Pancreas (tissue), 10 donors: ENCODE results near the gene MKNK2. TPM values are rescaled to one million over a fixed set of nuclear protein-coding genes. Genes with fewer than 3 reads are reported as not detected.

ENCODE experiments used
- ATAC-seq, 4 donors: fragments of 200-7000 bp; cut with Tn5 transposase; one replicate each; pipeline versions ENCODE4 v1.8.0 to v1.9.1; 2020; ENCODE audit warnings: mild to moderate bottlenecking in 4 of 4, moderate library complexity in 4 of 4
- DNase-seq, 6 donors: peaks; one replicate each; pipeline ENCODE4 v3.0.0-alpha.2; 2020
- FAIRE-seq: peaks from 2 replicates; lab custom pipeline; 2012; peaks lifted over from hg19 to GRCh38; lab: Jason Lieb, UNC
- H3K27ac ChIP-seq, 4 donors: fragments of 200-600 bp; sonication (generic); 1 replicate in 3 of 4; 2 replicates in 1 of 4; pipeline versions ENCODE4 v1.5.0 to v1.8.0; 2020
- H3K27me3 ChIP-seq, 4 donors: fragments of 200-600 bp; one replicate each; pipeline ENCODE4 v1.8.0; 2021
- H3K36me3 ChIP-seq, 3 donors: fragments of 200-600 bp; sonication (generic) in 1 of 3; one replicate each; pipeline versions ENCODE4 v1.5.0 to v1.8.0; 2020 to 2021
- H3K4me1 ChIP-seq, 3 donors: fragments of 200-600 bp; one replicate each; pipeline ENCODE4 v1.8.0; 2021
- H3K4me3 ChIP-seq, 4 donors: fragments of 200-600 bp; sonication (generic) in 2 of 4; one replicate each; pipeline versions ENCODE4 v1.5.0 to v1.8.0; 2020 to 2021
- H3K9me3 ChIP-seq, 4 donors: fragments of 200-600 bp; one replicate each; pipeline ENCODE4 v1.8.0; 2021
- CTCF ChIP-seq, 4 donors: fragments of 200-600 bp; sonication (generic) in 3 of 4; IDR thresholded peaks; one replicate each; pipeline versions ENCODE4 v1.5.0 to v1.8.0; 2021; ENCODE audit warnings: antibody characterized with exemption in 4 of 4
- WGBS, 2 donors: extraction: QIAGEN DNeasy Blood & Tissue Kit; methylation state at CpG; one replicate each; pipeline ENCODE4 v1.1.7; 2013; 5-methylcytosine and 5-hydroxymethylcytosine counted together
- intact Hi-C, 3 donors: fragments of 100-400 bp; cut with DNase I; formaldehyde crosslinking; loops; one replicate each; pipeline versions ENCODE4 v1.11.1 to v1.14.2; 2022
- polyA plus RNA-seq, 2 donors: library from polyadenylated mRNA; stranded (reverse); fragments of 200-250 nt; gene quantifications; one replicate each; pipeline ENCODE4 v1.2.3, GENCODE V29; 2013
- total RNA-seq, 6 donors: library from RNA; stranded (reverse); fragmentation: NEBNext Ultra II Directional in 4 of 6; extraction: Animal tissue kit (Norgen Biotek cat#: 25700) in 4 of 6; gene quantifications; one replicate each; pipeline versions ENCODE4 v1.2.1 to v1.2.4, GENCODE V29; 2021 to 2023
- donor health status: healthy with polysubstance abuse.
- donor health status: DM: no; HTN: no; CAD: no; lungs with moderate emphysema.
- donor health status: DM: no; HTN: no; CAD: no.
- donor health status: control.
- donor health status: control.
- donor health status: Bipolar disorder and iron deficiency.
- donor health status: DM: yes; HTN: yes; CAD: no.
- donor health status: DM: no; HTN: no; CAD: no.
- donor health status: DM: no; HTN: no; CAD: no.
- donor health status: DM: yes; HTN: yes; CAD: no.

MKNK2 gene
- total and polyA plus RNA-seq, 8 donors, result 102 to 446 (median 239) TPM

- H3K4me1 ChIP-seq, result peaks cover 22 to 29% (median 27%) of the 10 kb centered on the region in 3 donors
- H3K4me3 ChIP-seq, result peak overlapping the region; percentile 53 to 79 (median 68)
- no peak for TF ChIP-seq CTCF (IDR thresholded peaks at IDR 0.05)
- peak; percentile 60 for FAIRE-seq
- peak; percentile 86 to 90 (median 88) for ATAC-seq
- peak; percentile 99 to 100 (median 100) for DNase-seq
- H3K27ac ChIP-seq, result peak overlapping the region; percentile 99 to 100 (median 100)
- 2 to 3% methylated on average over 40 to 50 of the region's 50 CpGs for WGBS, 2 donors
- no peaks in the 10 kb centered on the region for H3K36me3 ChIP-seq
- no peaks in the 10 kb centered on the region for H3K9me3 ChIP-seq
- intact Hi-C loops, result loop anchor here in 1 of 3 donors (10.0 kb wide), 1 partner anchor 127 kb away; no protein-coding TSS in a partner anchor
- no peaks in the 10 kb centered on the region for H3K27me3 ChIP-seq
Measured at GRCh38 chr19:2061495-2062388, 10.7 kb upstream of the MKNK2 start.

- Histone ChIP-seq H3K36me3 (no peaks in the 10 kb centered on the region), H3K27me3 (no peaks in the 10 kb centered on the region), H3K27ac (peak overlapping the region; percentile 99 to 100 (median 100)), H3K4me3 (peak overlapping the region; percentile 53 to 79 (median 68)), H3K4me1 (peaks cover 25 to 29% (median 27%) of the 10 kb centered on the region in 3 donors), H3K9me3 (no peaks in the 10 kb centered on the region)
- intact Hi-C loops, result loop anchor here in 1 of 3 donors (10.0 kb wide), 1 partner anchor 126 kb away; no protein-coding TSS in a partner anchor
- TF ChIP-seq CTCF (IDR thresholded peaks at IDR 0.05), result no peak
- peak; percentile 35 to 63 (median 45) for ATAC-seq
- DNase-seq, result peak in 3 of 6 donors; percentile 58 to 86 (median 66)
- no peak for FAIRE-seq
- WGBS, 2 donors, result 0% methylated on average over 36 to 55 of the region's 55 CpGs
Measured at GRCh38 chr19:2060884-2061494, 9.9 kb upstream of the MKNK2 start.

- Histone ChIP-seq H3K27ac (peak overlapping the region; percentile 99 to 100 (median 100)), H3K36me3 (no peaks in the 10 kb centered on the region), H3K9me3 (no peaks in the 10 kb centered on the region), H3K27me3 (no peaks in the 10 kb centered on the region), H3K4me3 (peak overlapping the region in 2 of 4 donors; percentile 6 to 79), H3K4me1 (peaks cover 27 to 31% (median 29%) of the 10 kb centered on the region in 3 donors)
- TF ChIP-seq CTCF (IDR thresholded peaks at IDR 0.05), result no peak
- ATAC-seq, result peak; percentile 54 to 65 (median 57)
- FAIRE-seq, result no peak
- intact Hi-C loops, result loop anchor here in 1 of 3 donors (10.0 kb wide), 1 partner anchor 125 kb away; no protein-coding TSS in a partner anchor
- WGBS, 2 donors, result 20 to 21% methylated on average over 24 of the region's 24 CpGs
- DNase-seq, result peak; percentile 82 to 96 (median 88)
Measured at GRCh38 chr19:2059422-2060201, 8.6 kb upstream of the MKNK2 start.

GRCh38 chr19:2058570-2059421, 7.8 kb upstream of the MKNK2 start:
- H3K36me3 ChIP-seq, result no peaks in the 10 kb centered on the region
- TF ChIP-seq CTCF (IDR thresholded peaks at IDR 0.05), result no peak
- peak overlapping the region; percentile 99 to 100 (median 100) for H3K27ac ChIP-seq
- no peak overlapping the region for H3K4me3 ChIP-seq
- FAIRE-seq, result no peak
- no peaks in the 10 kb centered on the region for H3K27me3 ChIP-seq
- no peaks in the 10 kb centered on the region for H3K9me3 ChIP-seq
- peak in 3 of 6 donors; percentile 35 to 59 (median 38) for DNase-seq
- WGBS, 2 donors, result 84 to 86% methylated on average over 27 of the region's 27 CpGs
- H3K4me1 ChIP-seq, result peaks cover 27 to 37% (median 29%) of the 10 kb centered on the region in 3 donors
- ATAC-seq, result no peak
- intact Hi-C loops, result no loop called here
